ENCODE results near the gene PROC. TPM values are rescaled to one million over a fixed set of nuclear protein-coding genes. Genes with fewer than 3 reads are reported as not detected.

Gene PROC
- total RNA-seq, 1 donor, result not detected

- H3K4me3 ChIP-seq (ENCODE audit: low read depth, low read length), result no peak overlapping the region
- DNase-seq (ENCODE audit: low read depth), result no peak
- no peak for TF ChIP-seq CTCF (IDR thresholded peaks at IDR 0.05; ENCODE audit: insufficient read depth, low read length)
These were observed 51.7 kb downstream of the PROC start for GRCh38 chr2:127469974-127470373.

DNA sequence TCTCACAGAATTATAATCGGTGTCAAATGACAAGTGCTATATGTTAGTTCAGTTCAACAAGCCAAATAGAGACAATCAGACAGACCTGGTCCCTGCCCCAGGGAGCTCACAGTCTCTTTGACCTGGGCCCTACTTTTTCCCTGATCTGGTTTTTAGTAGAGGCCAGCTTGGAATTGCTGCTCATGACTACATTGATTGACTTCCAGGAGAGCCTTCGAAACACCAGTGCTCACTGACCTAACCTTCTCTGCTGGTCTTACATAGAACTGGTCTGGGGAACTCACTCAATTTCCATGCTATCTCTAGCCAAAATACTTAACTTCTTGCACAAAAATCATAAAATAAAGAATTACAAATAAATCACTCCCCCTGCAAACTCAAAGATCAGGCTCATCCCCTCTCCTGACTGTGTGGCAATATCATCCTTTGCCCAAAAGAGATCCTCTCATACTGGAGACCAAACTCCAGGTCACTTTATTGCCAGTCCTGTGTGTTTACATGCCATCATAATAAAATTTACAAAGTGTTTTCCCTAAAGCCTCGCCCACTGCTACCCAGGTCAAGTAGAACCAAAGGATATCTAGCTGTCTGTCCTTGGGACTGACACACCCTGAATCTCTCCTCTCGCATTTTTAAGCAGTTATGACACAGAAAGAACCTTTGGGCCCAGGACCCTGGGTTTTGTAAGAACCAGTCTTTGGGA lies 53.2 kb downstream of the PROC start:
- no peak for DNase-seq (ENCODE audit: low read depth)
- TF ChIP-seq CTCF (IDR thresholded peaks at IDR 0.05; ENCODE audit: insufficient read depth, low read length), result no peak
- no peak overlapping the region for H3K4me3 ChIP-seq (ENCODE audit: low read depth, low read length)

GRCh38 chr2:127472268-127472667 lies 54.0 kb downstream of the PROC start:
- TF ChIP-seq CTCF (IDR thresholded peaks at IDR 0.05; ENCODE audit: insufficient read depth, low read length), result no peak
- H3K4me3 ChIP-seq (ENCODE audit: low read depth, low read length), result no peak overlapping the region

DNA sequence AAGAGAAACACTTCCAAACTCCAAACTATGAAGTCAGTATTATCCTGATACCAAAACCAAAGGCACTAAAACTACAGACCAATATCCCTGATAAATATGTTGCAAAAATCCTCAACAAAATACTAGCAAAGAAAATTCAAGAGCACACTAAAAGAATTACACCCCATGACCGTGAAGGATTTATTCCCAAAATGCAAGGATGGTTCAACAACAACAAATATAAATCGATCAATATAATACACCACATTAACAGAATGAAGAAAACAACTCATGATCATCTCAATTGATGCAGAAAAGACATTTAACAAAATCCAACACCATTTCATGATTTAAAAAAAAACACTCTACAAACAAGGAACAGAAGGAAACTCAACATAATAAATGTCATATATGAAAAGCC lies 57.6 kb downstream of the PROC start:
- H3K4me3 ChIP-seq (ENCODE audit: low read depth, low read length), result no peak overlapping the region
- DNase-seq (ENCODE audit: low read depth), result no peak
- TF ChIP-seq CTCF (IDR thresholded peaks at IDR 0.05; ENCODE audit: insufficient read depth, low read length), result no peak

More at GRCh38 chr2:127472268-127472667, 54.0 kb downstream of the PROC start:
- DNase-seq (ENCODE audit: low read depth), result no peak

Small RNAs within 50 kb of the gene (small RNA-seq; reads per million reads assigned to genes)
- gene MIR4783 (not detected), gene RNU4-48P (not detected)

Other genes with a start within 250 kb of the PROC start
- 0.41 and 0.72 TPM in 2 replicates for gene CYP27C1, start 198.1 kb upstream of the PROC start, total RNA-seq (ENCODE audit: low replicate concordance)
- gene ERCC3, start 124.3 kb upstream of the PROC start, total RNA-seq (ENCODE audit: low replicate concordance), result 25.4 and 35.4 TPM in 2 replicates
- gene MAP3K2, start 30.5 kb upstream of the PROC start, total RNA-seq (ENCODE audit: low replicate concordance), result 22.0 and 41.6 TPM in 2 replicates
- 37.7 and 176 TPM in 2 replicates for gene IWS1, start 108.1 kb downstream of the PROC start, total RNA-seq (ENCODE audit: low replicate concordance)
- gene MYO7B, start 117.3 kb downstream of the PROC start, total RNA-seq (ENCODE audit: low replicate concordance), result 0.18 TPM in 1 of 2 replicates, not detected in the other
- not detected in 2 replicates for gene GPR17, start 227.7 kb downstream of the PROC start, total RNA-seq (ENCODE audit: low replicate concordance)